COLO668 (cell line): ENCODE results near the gene MAP1LC3B.
A peak's percentile ranks its signal among the peaks of the same experiment; 100 is the strongest.
"Not testable (repeated sequence)": the region's sequence is repeated elsewhere in the genome, so short reads cannot be mapped to it uniquely, and the experiment has no call there.

Source experiments
- DNase-seq: peaks from one replicate; lab custom pipeline; 2025; ENCODE audit not compliant: unreplicated experiment; lab: John Stamatoyannopoulos, UW

MAP1LC3B gene

DNA sequence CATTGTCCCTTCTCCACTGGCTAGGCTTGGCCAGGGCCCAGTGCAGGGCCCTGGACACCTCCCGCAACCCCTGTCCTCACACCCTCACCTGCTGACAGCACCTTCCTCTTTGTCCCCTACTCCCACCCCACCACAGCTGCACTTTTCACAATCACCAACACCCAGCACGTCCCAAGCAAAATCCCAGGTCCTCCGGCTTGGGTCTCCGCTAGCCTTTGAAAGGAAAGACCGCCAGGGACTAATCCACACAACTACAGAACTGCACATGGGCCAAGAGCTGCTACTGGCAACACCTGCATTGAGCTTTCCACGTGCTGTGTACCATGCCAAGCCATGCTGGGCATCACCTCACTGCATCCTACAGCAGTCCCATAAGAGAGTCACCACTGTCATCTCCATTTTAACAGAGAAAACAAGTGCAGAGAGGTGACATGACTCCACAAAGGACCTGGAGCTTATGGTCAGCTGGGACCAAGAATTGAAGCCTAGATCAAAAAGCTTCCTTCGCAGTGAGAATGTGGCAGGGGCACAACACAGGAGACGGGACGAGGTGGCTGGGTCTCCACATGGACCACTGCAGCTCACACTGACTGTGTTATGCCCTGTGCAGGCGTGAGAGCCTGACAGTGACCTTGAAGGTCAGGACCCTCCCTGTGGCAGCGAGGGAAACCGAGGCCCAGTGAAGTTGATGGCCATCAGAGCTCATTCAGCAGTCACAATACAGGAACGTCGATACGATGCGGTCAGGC lies 31.1 kb upstream of the MAP1LC3B start:
- no peak for DNase-seq

DNA sequence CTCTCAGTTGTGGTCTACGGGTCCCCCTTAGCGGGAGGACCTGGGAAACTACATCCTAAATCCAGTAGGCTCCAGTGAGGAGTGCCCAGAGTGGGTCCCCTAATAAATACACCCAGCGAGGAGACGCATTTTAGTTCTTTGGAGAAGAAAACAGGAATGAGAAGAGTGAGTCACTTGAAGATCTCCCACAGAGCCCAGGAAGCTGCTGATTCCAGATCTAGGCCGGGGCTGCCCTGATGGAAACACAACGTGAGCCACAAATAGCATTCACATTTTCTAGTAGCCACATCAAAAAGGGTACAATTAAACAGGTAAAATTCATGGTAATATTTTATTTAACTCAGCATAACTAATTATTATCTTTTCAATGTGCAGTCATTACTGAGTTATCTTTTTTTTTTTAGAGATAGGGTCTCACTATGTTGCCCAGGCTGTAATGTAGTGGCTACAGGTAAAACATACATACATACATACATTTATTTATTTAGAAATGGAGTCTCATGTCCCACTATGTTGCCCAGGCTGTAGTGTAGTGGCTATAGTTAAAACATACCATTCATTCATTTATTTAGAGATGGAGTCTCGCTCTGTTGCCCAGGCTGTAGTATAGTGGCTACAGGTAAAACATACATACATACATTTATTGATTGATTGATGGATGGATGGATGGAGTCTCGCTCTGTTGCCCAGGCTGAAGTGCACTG lies 30.1 kb upstream of the MAP1LC3B start:
- no peak for DNase-seq

DNA sequence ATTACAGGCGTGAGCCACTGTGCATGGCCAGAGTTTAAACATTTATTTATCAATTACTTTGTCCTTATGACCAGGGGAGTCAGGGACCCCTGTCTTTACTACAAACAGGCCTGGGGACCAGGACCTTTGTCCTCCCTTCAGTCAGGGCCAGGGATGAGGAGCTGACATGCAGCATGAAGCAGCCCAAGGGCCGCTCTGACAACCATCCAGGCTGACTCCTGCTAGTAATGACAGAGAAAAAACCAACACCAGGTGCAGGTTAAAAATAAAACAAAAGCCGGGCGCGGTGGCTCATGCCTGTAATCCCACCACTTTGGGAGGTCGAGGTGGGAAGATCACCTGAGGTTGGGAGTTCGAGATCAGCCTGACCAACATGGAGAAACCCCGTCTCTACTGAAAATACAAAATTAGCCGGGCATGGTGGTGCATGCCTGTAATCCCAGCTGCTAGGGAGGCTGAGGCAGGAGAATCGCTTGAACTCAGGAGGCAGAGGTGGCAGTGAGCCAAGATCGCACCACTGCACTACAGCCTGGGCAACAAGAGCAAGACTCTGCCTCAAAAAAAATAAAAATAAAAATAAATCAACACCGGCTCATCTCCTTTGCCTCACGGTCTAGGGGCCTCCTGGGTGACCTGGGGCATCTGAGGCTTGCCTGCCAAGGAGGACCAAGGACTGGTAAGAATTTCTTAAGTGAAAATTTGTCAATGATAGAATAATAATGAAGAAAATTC lies 29.1 kb upstream of the MAP1LC3B start:
- not testable (repeated sequence) for DNase-seq

DNA sequence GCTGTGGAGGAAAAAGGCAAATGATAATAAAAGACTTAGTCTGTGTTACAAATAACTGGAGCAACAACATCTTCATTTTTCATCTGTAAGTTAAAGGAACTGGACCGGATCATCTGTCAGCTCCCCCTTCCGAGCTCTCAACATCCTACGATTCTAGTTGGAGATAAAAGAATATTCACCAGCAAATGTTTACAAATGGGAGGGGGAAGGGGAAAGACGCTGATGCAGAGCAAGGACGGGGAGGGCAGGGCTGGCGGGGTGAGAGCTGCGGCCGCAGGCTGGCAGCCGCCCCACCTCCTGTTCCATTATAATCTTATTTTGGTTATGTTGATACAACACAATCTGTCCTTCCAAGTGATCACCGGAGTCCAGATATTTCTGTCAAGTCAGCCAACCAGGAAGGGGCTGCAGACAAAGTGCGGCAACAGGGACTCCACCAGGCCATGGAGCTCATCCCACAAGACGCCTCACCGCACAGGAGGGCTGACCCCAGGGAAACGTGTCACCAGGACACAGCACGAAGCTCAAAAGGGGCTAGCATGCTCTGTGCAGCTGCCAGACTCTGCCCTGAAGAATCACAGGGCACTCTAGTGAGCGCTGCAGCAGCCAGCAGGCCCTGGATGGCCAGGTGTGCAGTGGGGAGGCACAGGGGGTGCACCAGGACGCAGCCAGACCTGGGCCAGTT lies 28.2 kb upstream of the MAP1LC3B start:
- peak; percentile 34 for DNase-seq

DNA sequence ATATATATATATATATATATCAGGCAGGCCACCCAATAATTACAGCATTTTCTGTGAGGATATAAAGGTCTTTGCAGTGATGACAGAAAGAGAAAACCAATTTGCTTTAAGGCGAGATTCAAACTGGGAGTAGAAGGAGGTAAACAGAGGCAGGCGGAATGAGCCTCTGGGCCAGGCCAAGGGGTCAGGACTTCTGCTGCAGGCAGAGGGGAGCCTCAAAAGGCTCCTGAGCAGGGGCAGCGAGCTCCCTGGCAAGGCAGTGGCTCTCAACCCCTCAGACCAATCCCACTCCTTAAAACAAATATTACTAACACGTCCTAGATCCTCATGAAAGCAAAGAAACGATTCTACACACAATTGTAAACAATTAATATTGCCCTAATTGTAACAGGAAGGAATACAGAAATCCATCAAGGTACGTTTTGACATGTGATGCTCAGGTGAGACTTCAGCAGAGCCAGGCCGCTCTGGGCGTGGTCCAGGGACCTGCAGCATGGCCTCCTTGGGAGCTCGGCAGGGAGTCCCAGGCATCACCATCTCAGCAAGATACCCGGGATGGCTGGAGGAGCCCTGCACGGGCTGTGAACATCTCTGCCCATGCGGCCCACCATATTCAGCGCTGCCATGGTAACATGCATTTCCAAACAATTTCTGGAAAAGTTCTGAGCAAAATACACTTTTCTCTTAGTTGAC lies 27.0 kb upstream of the MAP1LC3B start:
- no peak for DNase-seq

- no peak for DNase-seq
Measured at GRCh38 chr16:87366288-87366687, 25.8 kb upstream of the MAP1LC3B start.

- no peak for DNase-seq
Measured at GRCh38 chr16:87366930-87367329, 25.2 kb upstream of the MAP1LC3B start.

DNA sequence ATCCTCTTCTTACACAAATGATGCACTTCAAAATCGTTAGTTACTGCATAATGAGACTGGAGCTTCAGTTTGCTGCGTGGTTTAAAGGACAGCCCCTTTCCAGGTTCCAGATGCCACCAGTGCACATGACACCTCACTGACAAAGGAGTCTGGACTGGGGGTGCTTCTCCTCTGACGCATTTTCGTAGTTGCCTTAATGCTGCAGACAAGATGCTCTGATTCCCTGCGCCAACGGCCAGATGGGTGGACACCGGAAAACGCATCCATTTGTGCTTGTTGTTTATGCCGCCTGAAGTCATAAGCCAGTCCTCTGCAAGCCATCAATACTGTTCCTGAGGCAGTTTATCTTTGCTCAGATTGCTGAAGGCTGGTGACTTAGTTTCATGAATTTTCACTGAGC lies 24.6 kb upstream of the MAP1LC3B start:
- no peak for DNase-seq

DNA sequence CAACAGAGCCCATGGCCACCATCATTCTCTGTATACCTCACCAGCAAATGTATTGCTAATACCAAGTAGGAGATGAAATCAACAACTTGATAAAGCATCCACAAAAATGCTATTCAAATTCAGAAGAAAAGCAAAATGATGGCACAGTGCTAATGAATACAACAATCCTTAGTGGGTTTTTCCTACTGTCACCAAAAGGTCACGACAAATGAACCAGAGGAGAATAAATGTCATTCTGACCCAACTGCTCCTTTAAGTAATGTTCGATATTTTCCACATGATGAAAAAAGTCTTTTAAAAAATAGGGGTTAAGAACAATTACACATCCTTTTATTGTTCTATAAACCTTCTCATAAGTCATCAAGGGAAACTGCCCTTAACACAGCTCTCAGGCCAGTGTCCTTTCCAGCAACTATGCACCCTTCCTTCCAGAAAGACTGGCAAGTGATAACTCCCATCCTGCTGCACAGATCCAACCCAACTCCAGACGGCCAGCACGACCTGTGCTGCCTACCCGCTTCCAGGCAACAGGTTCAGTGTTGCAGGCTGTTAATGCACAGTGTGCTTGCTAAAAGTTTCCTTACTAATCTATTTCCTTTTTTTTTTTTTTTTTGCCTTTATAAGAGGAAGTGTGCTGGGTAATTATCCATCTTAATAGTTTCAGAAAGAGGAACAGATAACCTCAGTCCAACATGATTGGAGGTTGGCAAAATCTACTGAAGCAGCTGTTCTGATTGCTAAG lies 23.9 kb upstream of the MAP1LC3B start:
- no peak for DNase-seq

GRCh38 chr16:87369117-87369765 lies 22.9 kb upstream of the MAP1LC3B start:
- DNase-seq, result no peak

DNA sequence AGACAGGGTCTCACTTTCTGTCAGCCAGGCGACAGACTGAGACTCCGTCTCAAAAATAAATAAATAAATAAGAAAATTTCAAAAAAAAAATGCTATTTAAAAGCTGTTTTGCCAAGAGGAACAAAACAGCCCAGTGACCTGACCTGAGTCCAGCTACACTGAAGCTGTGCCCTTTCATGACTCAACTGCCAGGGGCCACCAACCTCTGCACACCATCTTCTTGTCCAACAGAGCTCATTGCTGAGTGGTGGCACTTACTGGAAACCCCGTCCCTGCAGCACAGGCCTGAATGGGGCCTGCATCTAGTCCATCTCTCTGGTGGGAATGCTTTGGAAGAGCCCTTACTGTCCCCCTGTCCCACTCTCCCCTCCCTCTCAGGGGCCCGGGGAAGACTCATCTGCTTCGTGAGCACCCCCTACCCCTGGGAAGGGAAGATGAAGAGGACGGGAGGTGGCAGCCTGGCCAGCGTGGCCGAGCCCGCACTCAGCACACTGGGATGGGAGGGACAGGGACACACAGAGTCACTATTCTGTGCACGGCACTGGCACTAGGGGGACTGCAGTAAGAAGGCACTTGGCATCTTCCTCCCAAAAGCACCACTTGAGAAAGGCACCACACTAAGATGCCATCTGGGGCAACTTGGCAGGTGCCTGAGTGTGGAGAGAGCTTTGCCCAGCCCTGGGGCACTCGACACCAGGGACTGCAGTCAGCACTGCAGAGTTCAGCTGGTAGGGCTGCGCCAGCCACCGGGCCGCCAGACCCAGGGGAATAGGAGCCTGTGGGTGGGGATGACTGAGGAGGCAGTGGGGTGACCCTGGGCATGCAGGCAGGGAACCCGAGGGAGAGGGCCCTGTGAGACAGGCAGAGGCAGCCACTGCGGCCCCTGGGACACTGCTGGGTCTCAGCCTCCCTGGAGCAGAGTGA lies 22.1 kb upstream of the MAP1LC3B start:
- DNase-seq, result no peak

GRCh38 chr16:87371261-87371866 lies 20.8 kb upstream of the MAP1LC3B start:
- no peak for DNase-seq

DNA sequence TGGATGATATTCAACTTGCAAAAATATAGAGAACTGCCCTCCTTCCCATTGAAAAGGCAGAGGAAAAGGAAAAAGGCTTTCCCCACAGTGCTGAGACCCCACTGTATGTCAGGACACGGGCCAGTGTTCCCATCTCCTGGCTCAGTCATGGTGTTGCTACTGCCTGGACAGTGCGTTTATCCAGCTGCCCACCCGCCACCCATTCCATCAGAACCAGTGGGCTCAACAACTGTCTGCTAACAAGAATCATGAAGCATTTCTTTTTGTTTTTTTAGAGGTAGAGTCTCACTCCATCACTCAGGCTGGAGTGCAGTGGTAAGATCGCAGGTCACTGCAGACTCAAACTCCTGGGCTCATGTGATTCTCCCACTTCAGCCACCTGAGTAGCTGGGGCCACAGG lies 19.8 kb upstream of the MAP1LC3B start:
- no peak for DNase-seq

GRCh38 chr16:87374313-87374712 lies 17.8 kb upstream of the MAP1LC3B start:
- DNase-seq, result no peak

GRCh38 chr16:87375426-87376135 lies 16.6 kb upstream of the MAP1LC3B start:
- DNase-seq, result no peak

GRCh38 chr16:87376660-87377059 lies 15.5 kb upstream of the MAP1LC3B start:
- DNase-seq, result no peak

- not testable (repeated sequence) for DNase-seq
Measured at GRCh38 chr16:87379312-87379752, 12.8 kb upstream of the MAP1LC3B start.
